KMS-11 (cell line): ENCODE data around the gene PCDH1.
"Not testable (repeated sequence)": the region's sequence is repeated elsewhere in the genome, so short reads cannot be mapped to it uniquely, and the experiment has no call there.

Experiments
- H2AFZ ChIP-seq: fragments of 200-600 bp; sonication (generic); 2 replicates; pipeline ENCODE4 v1.6.1; 2016; ENCODE audit warnings: antibody characterized with exemption, mixed run types, low read depth
- H3K27ac ChIP-seq: fragments of 200-600 bp; sonication (generic); 2 replicates; pipeline ENCODE4 v1.6.1; 2016; ENCODE audit warnings: mild to moderate bottlenecking, mixed run types
- H3K27me3 ChIP-seq: fragments of 200-600 bp; sonication (generic); 2 replicates; pipeline ENCODE4 v1.6.1; 2017; ENCODE audit warnings: mild to moderate bottlenecking, low read depth, mixed run types, moderate library complexity; ENCODE audit not compliant: insufficient read depth
- H3K36me3 ChIP-seq: fragments of 200-600 bp; sonication (generic); 2 replicates; pipeline ENCODE4 v1.6.1; 2017; ENCODE audit warnings: mild to moderate bottlenecking, mixed run types; ENCODE audit not compliant: insufficient read depth
- H3K4me1 ChIP-seq: fragments of 200-600 bp; sonication (generic); 2 replicates; pipeline ENCODE4 v1.6.1; 2016; ENCODE audit warnings: mild to moderate bottlenecking, low read depth, mixed run types; ENCODE audit not compliant: poor library complexity, severe bottlenecking
- H3K4me2 ChIP-seq: fragments of 200-600 bp; sonication (generic); 2 replicates; pipeline ENCODE4 v1.7.0; 2016; ENCODE audit warnings: mild to moderate bottlenecking, mixed run types
- H3K4me3 ChIP-seq: fragments of 200-600 bp; sonication (generic); IDR thresholded peaks from 2 replicates; pipeline ENCODE4 v1.6.1; 2017; ENCODE audit warnings: low read depth, low read length, mixed read lengths; ENCODE audit not compliant: insufficient read depth
- H3K79me2 ChIP-seq: fragments of 200-600 bp; sonication (generic); 2 replicates; pipeline ENCODE4 v1.6.1; 2016; ENCODE audit warnings: low read depth, mixed run types; ENCODE audit not compliant: insufficient read depth
- H3K9ac ChIP-seq: fragments of 200-600 bp; sonication (generic); 2 replicates; pipeline ENCODE4 v1.6.1; 2016; ENCODE audit warnings: mild to moderate bottlenecking, mixed run types
- H4K20me1 ChIP-seq: fragments of 200-600 bp; sonication (generic); 2 replicates; pipeline ENCODE4 v1.6.1; 2016; ENCODE audit warnings: mild to moderate bottlenecking, mixed run types; ENCODE audit not compliant: insufficient read depth
- TF ChIP-seq, protein P1 (sequence below): fragments of 200-600 bp; sonication (generic); conservative IDR thresholded peaks from 2 replicates; pipeline ENCODE4 v1.6.1; 2017; ENCODE audit warnings: low read depth, mild to moderate bottlenecking, antibody characterized with exemption, low read length, moderate library complexity, mixed read lengths

The PCDH1 gene

DNA sequence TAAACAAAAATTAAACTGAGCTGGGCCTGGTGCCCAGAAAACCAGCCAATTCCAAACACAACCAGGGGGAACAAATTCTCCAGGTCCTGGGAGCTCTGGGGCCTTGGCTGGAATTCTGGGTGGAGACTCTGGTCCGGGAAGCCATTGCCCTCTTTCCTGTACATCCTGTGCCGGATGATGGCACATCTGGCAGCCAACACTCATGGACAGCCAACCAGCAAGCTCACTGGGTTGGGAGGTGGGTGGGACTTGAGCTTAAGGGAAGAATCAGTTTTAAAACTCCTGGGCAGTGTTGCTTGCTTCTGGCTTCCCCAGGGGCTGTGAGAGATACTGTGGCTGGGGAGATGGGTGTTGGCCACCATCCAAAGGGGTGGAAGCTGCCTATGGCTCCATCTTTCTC, 56.1 kb downstream of the PCDH1 start:
- Histone ChIP-seq H3K27me3 (no peaks in the 10 kb centered on the region), H3K4me3 (no peak overlapping the region), H3K4me1 (no peaks in the 10 kb centered on the region), H2AFZ (no peak overlapping the region), H3K79me2 (no peaks in the 10 kb centered on the region), H3K9ac (no peak overlapping the region), H4K20me1 (no peaks in the 10 kb centered on the region), H3K36me3 (no peaks in the 10 kb centered on the region), H3K4me2 (no peak overlapping the region), H3K27ac (no peak overlapping the region)
- TF ChIP-seq, protein P1, sequence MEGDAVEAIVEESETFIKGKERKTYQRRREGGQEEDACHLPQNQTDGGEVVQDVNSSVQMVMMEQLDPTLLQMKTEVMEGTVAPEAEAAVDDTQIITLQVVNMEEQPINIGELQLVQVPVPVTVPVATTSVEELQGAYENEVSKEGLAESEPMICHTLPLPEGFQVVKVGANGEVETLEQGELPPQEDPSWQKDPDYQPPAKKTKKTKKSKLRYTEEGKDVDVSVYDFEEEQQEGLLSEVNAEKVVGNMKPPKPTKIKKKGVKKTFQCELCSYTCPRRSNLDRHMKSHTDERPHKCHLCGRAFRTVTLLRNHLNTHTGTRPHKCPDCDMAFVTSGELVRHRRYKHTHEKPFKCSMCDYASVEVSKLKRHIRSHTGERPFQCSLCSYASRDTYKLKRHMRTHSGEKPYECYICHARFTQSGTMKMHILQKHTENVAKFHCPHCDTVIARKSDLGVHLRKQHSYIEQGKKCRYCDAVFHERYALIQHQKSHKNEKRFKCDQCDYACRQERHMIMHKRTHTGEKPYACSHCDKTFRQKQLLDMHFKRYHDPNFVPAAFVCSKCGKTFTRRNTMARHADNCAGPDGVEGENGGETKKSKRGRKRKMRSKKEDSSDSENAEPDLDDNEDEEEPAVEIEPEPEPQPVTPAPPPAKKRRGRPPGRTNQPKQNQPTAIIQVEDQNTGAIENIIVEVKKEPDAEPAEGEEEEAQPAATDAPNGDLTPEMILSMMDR: no peak

DNA sequence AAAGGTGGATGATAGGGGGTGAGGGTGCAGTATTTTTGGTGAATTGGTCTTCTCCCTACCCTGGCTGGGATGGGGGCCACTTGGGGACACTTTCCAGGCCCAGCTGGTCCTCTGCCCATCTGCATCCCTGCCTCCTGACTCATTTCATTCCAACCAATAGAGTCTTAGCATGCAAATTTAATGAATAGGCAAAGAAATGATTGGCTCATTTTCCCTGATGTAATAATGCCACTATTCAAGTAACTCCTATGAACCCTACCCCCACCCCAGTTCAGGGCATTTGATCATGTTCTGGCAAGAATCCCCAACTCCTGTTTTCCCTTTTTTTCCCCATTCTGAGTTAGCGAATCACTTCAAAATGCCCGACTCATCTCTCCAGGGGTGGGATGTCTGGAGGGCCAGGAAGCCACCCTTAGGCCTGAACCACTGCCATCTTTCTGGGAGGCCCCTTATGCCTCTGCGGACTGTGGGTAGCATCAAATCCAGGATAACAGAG, 56.7 kb downstream of the PCDH1 start:
- Histone ChIP-seq H3K27me3 (no peaks in the 10 kb centered on the region), H3K4me1 (no peaks in the 10 kb centered on the region), H3K36me3 (no peaks in the 10 kb centered on the region), H3K4me3 (no peak overlapping the region), H3K79me2 (no peaks in the 10 kb centered on the region), H2AFZ (no peak overlapping the region), H3K9ac (no peak overlapping the region), H3K4me2 (no peak overlapping the region), H3K27ac (no peak overlapping the region), H4K20me1 (no peaks in the 10 kb centered on the region)
- TF ChIP-seq, protein P1: no peak

DNA sequence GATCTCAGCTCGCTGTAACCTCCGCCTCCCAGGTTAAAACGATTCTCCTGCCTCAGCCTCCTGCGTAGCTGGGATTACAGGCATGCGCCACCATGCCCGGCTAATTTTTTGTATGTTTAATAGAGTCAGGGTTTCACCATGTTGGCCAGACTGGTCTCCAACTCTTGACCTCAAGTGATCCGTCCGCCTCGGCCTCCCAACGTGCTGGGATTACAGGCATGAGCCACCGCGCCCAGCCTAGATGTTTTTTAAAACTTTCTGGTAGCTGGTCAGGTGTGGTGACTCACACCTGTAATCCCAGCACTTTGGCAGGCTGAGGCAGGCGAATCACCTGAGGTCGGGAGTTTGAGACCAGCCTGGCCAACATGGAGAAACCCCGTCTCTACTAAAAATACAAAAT, 57.5 kb downstream of the PCDH1 start:
- not testable (repeated sequence) for H3K4me1 ChIP-seq, H3K27me3 ChIP-seq, H4K20me1 ChIP-seq, H3K4me2 ChIP-seq, H3K27ac ChIP-seq, H3K9ac ChIP-seq, H3K79me2 ChIP-seq, H3K4me3 ChIP-seq, H3K36me3 ChIP-seq, H2AFZ ChIP-seq

DNA sequence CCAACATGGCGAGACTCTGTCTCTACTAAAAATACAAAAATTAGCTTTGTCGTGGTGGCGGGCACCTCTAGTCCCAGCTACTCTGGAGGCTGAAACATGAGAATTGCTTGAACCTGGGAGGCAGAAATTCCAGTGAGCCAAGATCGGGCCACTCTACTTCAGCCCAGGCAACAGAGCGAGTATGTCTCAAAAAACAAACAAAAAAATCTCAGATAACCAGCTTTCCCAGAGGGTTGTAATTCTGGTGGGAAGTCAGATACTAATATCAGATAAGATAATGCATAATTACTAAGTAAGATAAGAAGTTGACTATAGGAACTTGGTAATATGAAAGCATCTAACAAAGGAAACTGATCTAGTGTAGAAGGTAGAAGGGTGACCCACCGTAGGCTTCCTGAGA, 60.6 kb downstream of the PCDH1 start:
- H3K27ac ChIP-seq: no peak overlapping the region
- H3K9ac ChIP-seq: no peak overlapping the region
- TF ChIP-seq, protein P1: no peak
- no peaks in the 10 kb centered on the region for H3K36me3 ChIP-seq
- H2AFZ ChIP-seq: no peak overlapping the region
- no peaks in the 10 kb centered on the region for H3K27me3 ChIP-seq
- no peak overlapping the region for H3K4me2 ChIP-seq
- no peak overlapping the region for H3K4me3 ChIP-seq
- no peaks in the 10 kb centered on the region for H3K4me1 ChIP-seq
- H4K20me1 ChIP-seq: no peaks in the 10 kb centered on the region
- H3K79me2 ChIP-seq: no peaks in the 10 kb centered on the region

DNA sequence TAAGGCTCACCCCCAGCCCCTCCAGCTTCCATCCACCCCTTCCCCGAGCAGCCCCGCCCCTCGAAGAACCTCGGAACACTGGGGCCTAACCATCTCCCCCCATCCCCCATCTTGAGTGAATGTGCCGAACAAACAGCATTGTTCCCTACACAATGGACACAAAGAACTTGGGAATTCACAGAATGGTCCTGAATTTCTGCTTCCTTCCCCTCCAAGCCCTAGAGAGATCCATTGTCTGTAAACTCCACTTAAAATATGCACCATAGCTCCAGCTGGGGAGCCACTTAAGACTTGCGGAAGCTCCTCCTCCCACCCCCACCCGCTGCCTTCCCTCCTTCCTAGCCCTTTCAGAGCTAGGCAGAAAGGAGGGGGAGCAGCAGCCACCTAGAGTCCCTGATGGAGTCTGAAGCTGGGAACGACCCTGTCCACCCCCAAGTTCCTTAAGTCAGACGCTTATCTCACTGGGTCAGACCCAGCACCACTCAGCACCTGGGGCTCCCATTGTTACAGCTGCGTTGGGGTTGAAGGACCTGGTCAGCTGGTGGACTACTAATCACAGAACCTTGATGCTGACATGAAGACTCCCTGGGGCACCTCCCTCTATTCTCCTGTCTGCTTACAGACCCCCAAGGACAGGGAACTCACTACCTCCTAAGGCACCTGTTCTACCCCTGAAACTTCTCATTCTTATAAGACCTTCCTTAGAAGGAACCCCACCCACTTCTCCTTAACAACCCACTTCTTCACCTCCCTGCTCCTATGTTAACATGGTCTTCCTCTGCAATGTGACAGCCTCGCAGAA, 61.4 kb downstream of the PCDH1 start:
- TF ChIP-seq, protein P1: no peak
- Histone ChIP-seq H3K9ac (no peak overlapping the region), H3K4me1 (no peaks in the 10 kb centered on the region)

More for the DNA sequence above, 61.4 kb downstream of the PCDH1 start:
- H4K20me1 ChIP-seq: no peaks in the 10 kb centered on the region
- H3K27ac ChIP-seq: no peak overlapping the region
- no peak overlapping the region for H2AFZ ChIP-seq
- H3K79me2 ChIP-seq: no peaks in the 10 kb centered on the region
- no peak overlapping the region for H3K4me2 ChIP-seq
- H3K36me3 ChIP-seq: no peaks in the 10 kb centered on the region
- H3K4me3 ChIP-seq: no peak overlapping the region
- no peaks in the 10 kb centered on the region for H3K27me3 ChIP-seq
